NK-92 treated with Interleukin-12 subunit alpha and Interleukin-12 subunit beta, amount 100 ng/mL, for 24 hours (cell line): ENCODE measurements around the gene POLR2F.

Experiments
- DNase-seq: peaks from one replicate; lab custom pipeline; 2025; lab: John Stamatoyannopoulos, UW

Gene POLR2F

DNA sequence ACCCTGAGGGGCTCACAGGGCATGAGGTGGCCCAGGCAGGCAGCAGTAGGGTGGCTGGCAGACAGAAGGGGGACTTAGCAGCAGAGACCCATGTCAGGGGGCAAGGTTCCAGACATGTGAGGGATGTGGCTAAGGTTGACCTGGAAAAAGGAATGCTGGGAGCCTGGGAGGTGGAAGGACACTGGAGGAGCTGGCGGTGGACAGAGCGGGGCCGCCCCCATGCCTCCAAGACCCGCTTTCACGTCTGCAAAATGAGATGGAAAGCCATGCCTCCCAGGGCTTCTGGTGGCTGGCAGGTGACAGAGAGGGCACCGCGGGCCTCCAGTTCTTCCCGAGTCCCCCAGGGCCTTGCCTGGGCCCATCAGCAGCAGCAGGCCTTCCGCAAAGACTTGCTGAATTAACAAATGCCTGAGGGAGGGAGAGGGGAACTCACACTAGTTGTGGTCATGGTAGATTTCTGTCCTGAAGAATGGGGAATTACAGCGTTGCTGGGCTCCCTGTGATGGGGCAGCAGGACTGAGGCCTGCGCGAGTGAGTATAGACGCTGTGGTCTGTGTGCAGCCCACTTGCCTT is 53.9 kb downstream of the POLR2F start:
- DNase-seq = no peak

DNA sequence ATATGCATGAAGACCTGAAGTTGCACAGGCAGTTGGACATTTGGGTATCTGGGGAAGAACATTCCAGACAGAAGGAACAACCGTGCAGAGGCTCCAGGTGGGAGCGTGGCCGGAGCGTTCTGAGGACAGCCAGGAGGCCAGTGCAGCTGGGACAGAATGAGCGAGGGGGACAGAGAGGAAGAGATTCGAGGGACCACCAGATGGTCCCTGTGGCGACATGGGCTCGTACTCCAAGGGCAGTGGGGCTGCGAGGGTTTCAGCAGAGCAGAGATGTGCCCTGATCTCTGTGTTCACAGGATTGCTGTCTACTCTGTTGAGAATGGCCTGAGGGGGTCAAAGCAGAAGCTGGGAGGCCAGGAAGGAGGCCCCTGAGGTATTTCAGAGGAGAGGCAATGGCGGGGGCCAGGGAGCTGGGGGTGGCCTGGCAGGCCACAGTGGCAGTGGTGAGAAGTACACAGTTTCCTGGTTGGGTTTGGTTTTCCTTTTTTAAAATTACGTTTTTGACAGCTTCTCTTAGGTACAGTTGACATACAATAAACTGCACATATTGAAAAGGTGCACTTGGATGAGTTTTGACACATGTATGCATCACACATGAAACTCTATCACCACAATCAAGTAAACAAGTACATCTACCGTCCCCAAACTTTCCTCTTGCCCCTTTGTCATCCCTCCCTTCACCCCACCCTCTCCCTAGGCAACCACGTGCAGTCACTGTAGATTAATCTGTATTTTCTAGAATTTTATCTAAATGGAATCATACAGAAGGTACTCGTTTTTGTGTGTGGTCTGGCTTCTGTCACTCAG is 55.7 kb downstream of the POLR2F start:
- no peak for DNase-seq

DNA sequence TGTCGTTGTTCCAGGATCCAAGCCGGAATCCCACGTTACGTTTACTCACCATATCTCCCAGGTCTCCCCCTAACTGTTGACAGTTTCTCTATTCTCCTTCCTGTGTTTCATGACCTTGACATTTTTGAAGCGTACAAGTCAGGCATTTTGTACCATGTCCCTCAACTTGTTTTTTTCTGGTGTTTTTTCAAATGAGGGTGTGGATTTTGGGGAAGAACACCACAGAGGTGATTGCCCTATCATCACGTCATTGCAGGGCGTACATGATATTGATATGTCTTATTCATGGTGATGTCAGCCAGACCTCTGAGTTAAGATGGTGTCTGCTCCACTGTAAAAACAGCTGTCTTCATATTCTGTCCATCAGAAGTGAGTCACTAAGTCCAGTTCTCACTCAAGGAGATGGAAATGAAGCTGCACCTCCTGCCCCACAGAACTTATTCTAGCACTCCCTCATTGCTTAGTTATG is 59.1 kb downstream of the POLR2F start:
- no peak for DNase-seq

- no peak for DNase-seq
These were observed 60.6 kb downstream of the POLR2F start for GRCh38 chr22:38014083-38014482.

DNA sequence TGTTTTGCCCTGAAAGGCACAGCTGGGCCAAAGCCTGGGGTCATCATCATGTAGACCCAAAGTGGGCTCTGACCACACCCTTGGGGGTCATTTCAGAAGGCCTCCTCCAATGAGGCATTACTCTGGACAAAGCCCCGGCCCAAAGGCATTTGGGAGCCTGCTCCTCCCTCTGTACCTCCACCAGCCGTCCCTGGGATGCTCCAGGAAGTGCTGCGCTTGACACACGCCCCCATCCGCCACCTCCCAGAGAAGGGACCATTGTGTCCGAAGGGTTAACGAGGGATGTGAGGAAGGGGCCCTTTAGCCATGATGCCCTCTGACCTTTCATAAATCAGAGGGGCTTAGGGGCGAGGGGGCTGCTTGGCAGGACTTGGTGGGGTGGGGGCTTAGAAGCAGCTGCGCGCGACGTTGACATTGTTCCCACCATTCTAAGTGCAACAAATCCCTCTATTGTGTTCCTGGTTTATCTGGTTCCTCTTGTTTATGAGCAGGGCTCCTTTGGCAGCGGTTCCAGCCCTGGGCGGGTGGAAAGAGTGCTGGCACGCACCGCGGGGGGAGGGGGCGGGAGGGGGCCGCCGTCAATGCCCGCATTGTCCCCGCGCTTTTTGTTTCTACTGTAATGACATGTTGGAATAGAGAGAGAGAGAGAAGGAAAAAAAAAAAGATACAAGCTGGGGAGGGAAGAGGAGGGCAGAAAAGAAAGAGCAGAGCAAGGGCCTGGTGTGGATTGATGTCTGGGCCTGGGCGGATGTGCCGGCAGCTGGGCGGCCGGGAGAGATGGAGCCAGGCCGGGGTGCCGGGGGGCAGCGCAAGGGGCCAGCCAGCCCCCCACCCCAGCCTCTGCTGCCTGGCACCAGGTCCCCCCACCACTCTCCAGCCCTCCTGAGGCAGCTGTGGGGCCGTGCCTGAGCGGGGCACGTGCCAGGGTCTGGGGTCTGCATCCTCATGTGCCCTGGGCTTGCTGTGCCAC is 63.0 kb downstream of the POLR2F start:
- DNase-seq = no peak

GRCh38 chr22:38017272-38017920 is 63.9 kb downstream of the POLR2F start:
- DNase-seq = no peak

GRCh38 chr22:38017939-38018885 is 64.7 kb downstream of the POLR2F start:
- DNase-seq = no peak
